Muscle layer of colon (tissue), 2 donors: ENCODE data around the gene CLBA1.

Source experiments
- H3K27ac ChIP-seq: one replicate; pipeline ENCODE4 v1.7.0; 2013; ENCODE audit warnings: low read depth, mild to moderate bottlenecking, low read length, moderate library complexity
- H3K27me3 ChIP-seq, 2 donors: one replicate each; pipeline ENCODE4 v1.7.0; 2013; ENCODE audit warnings: low read length in 2 of 2, mild to moderate bottlenecking in 2 of 2; ENCODE audit not compliant: insufficient read depth in 2 of 2, control insufficient read depth in 1 of 2
- H3K36me3 ChIP-seq: one replicate; pipeline ENCODE4 v1.7.0; 2013; ENCODE audit warnings: mild to moderate bottlenecking, low read length; ENCODE audit not compliant: insufficient read depth
- H3K4me1 ChIP-seq: one replicate; pipeline ENCODE4 v1.7.0; 2013; ENCODE audit warnings: mild to moderate bottlenecking, low read length; ENCODE audit not compliant: insufficient read depth
- H3K4me3 ChIP-seq, 2 donors: one replicate each; pipeline ENCODE4 v1.7.0; 2013; ENCODE audit warnings: low read length in 2 of 2, low read depth in 1 of 2, mild to moderate bottlenecking in 1 of 2, moderate library complexity in 1 of 2
- H3K9ac ChIP-seq: one replicate; pipeline ENCODE4 v1.7.0; 2013; ENCODE audit warnings: low read length
- H3K9me3 ChIP-seq: one replicate; pipeline ENCODE4 v1.7.0; 2013; ENCODE audit warnings: mild to moderate bottlenecking, low read length
- donor health status: abdominal sarcoma.
- donor health status: Adenocarcinoma of cecum.

Gene CLBA1

DNA sequence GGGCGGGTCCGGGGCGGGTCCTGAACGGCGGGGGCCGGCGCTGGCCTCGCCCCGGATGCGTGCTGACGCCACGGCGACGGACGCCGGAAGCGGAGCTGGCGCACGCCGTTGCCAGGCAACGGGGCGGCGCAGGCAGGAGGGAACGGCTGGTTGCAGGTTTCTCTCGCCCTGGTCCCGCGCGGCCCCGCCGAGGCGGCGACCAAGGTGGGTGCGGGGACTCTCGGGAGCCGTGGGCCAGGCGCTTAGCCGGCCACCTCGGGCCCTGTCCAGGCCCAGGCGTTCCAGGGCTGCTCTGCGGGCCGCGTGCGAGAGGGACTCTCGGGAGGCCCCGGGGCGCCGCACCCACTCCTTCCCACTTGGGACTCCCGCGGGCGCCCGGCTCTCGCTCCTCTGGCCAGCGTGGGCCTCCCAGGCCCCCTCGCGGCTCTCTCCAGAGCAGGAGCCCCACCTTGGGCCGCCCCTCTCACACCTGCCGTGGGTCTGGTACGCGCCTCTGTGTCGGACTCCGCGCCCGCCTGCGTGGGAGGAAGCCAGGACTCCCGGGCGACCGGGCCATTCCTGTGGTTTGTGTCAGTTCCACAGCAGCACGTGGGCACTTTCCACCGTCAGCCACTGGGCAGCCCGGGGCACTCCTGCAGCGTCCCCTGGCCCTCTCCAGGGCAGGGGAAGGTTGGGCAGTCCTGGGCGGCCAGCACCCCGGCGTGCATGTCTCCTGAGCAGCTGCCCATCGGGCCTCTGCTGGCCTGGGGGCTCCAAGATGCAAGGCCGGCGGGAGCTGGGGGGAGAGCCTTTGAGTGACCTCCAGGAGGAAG, at the start of gene CLBA1:
TSS of gene CLBA1 (plus strand) at position 114 of the 812 bp plus-strand sequence. CDS start at position 758, 644 bp downstream.
- H3K27ac ChIP-seq, result peak within 1 kb of the TSS; percentile 32
- H3K9ac ChIP-seq, result no peak within 1 kb of the TSS
- no peaks in the 10 kb centered on the region for H3K27me3 ChIP-seq
- H3K9me3 ChIP-seq, result no peaks in the 10 kb centered on the region
- no peaks in the 10 kb centered on the region for H3K36me3 ChIP-seq
- H3K4me1 ChIP-seq, result peaks cover 12% of the 10 kb centered on the region
- peak within 1 kb of the TSS; percentile 55 to 87 for H3K4me3 ChIP-seq

DNA sequence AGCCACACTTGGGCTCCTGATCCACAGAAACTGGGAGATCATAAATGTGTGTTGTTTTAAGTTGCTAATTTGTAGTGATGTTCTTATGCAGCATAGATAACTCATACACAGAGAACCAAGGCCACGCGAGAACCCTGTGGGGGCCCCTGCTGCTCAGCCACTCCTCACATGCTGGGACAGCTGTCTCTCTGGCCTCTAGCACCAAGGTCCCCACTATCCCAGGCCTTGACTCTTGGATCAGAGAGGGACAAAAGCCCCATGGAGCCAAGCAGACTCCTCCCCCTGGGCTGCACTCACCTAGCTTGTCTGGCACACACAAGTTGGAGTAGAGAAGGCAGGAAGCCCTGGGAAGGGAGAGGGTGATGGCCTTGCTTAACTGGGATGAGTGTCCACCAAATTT, 49.6 kb upstream of the CLBA1 start:
- Histone ChIP-seq H3K36me3 (peaks cover 41% of the 10 kb centered on the region), H3K9me3 (no peaks in the 10 kb centered on the region), H3K27ac (no peak overlapping the region), H3K9ac (no peak overlapping the region), H3K27me3 (no peaks in the 10 kb centered on the region), H3K4me3 (no peak overlapping the region), H3K4me1 (peaks cover 6% of the 10 kb centered on the region)

DNA sequence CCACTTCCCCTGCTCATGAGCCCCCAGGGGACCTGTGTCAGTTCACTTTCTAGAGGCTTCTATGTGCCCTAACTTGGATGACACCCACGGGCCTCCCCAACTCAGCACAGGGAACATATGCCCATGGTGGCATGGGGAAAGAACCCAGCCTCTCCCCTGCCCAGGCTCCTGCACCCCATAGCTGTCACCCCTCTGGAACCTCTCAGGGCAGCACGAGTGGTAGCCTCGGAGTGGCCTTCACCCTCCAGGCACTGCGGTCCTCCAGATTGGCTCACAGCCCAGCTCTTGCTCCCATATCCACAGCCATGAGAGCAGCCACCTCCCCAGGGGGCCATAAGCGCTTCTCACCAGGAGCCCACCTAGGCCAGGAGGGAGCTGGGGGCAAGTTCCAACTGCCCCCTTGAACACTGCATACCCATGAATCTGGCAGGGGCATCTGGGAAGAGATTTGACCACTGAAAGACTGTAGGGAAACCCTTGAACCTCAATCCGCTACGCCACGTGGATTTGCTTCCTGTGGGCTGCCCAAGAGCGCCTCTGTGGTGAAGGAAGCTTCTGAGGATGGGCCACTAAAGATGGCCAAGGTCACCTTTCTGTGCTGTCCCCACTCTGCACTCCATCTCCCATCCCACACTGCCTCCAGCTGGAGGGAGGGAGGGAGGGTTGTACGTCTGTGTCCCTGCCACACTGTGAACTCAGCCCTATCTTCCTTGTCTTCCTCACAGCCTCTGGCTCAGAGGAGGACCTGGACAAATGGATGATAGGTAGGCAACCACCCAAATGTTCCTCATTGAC, 49.0 kb upstream of the CLBA1 start:
- Histone ChIP-seq H3K27me3 (no peaks in the 10 kb centered on the region), H3K27ac (no peak overlapping the region), H3K36me3 (peaks cover 47% of the 10 kb centered on the region), H3K9ac (no peak overlapping the region), H3K4me1 (peaks cover 6% of the 10 kb centered on the region), H3K4me3 (no peak overlapping the region), H3K9me3 (no peaks in the 10 kb centered on the region)

DNA sequence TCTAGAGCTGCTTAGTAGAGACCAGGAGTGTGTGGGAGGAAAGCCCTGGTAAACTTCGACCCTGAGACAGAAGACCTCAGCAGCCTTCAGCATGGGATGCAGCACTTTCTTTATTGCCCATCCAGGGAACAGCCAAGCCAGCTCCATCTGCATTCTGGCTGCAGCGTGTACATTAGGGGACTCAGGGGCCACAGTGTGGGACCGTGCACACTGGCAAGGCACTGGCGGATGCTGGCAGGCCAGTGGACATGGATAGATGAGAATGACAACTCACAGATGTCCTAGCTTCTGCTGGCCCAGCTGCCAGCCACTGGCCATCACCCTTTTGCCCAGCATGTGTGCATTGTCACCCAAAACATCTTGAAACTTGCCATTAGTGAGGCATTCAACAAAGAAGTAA, 48.4 kb upstream of the CLBA1 start:
- no peak overlapping the region for H3K27ac ChIP-seq
- no peaks in the 10 kb centered on the region for H3K27me3 ChIP-seq
- H3K36me3 ChIP-seq, result peaks cover 52% of the 10 kb centered on the region
- no peak overlapping the region for H3K4me3 ChIP-seq
- no peak overlapping the region for H3K9ac ChIP-seq
- no peaks in the 10 kb centered on the region for H3K9me3 ChIP-seq
- H3K4me1 ChIP-seq, result peaks cover 6% of the 10 kb centered on the region

GRCh38 chr14:104937694-104938365, 47.8 kb upstream of the CLBA1 start:
- Histone ChIP-seq H3K9me3 (no peaks in the 10 kb centered on the region), H3K9ac (no peak overlapping the region), H3K4me1 (peaks cover 6% of the 10 kb centered on the region), H3K27ac (no peak overlapping the region), H3K36me3 (peaks cover 52% of the 10 kb centered on the region), H3K27me3 (no peaks in the 10 kb centered on the region), H3K4me3 (no peak overlapping the region)

GRCh38 chr14:104938436-104938835, 47.2 kb upstream of the CLBA1 start:
- H3K9ac ChIP-seq, result no peak overlapping the region
- no peak overlapping the region for H3K27ac ChIP-seq
- peaks cover 52% of the 10 kb centered on the region for H3K36me3 ChIP-seq
- H3K4me3 ChIP-seq, result no peak overlapping the region
- H3K9me3 ChIP-seq, result no peaks in the 10 kb centered on the region
- H3K4me1 ChIP-seq, result peaks cover 6% of the 10 kb centered on the region
- no peaks in the 10 kb centered on the region for H3K27me3 ChIP-seq

DNA sequence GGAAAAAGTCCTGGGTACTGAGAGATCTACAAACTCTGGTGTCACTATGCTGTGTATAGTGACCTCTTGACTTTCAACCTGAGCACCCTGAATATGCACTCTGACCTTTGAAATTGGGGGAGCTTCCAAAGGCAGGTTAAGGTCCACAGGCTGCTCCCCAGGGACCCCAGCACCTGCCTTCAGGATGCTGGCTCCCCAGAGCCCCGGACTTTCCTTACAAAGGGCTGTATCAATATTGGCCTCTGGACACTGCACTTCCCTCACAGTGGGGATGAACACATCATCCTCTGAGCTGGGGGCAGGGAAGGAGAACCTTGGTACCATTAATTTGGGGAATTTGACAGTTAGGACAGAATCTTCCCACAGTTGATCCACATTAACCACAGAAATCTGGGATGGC, 46.6 kb upstream of the CLBA1 start:
- Histone ChIP-seq H3K27ac (no peak overlapping the region), H3K27me3 (no peaks in the 10 kb centered on the region), H3K4me1 (peaks cover 6% of the 10 kb centered on the region), H3K4me3 (no peak overlapping the region), H3K9me3 (no peaks in the 10 kb centered on the region), H3K9ac (no peak overlapping the region), H3K36me3 (peaks cover 52% of the 10 kb centered on the region)

GRCh38 chr14:104939666-104940410, 45.8 kb upstream of the CLBA1 start:
- no peaks in the 10 kb centered on the region for H3K4me1 ChIP-seq
- no peaks in the 10 kb centered on the region for H3K9me3 ChIP-seq
- no peak overlapping the region for H3K4me3 ChIP-seq
- no peak overlapping the region for H3K9ac ChIP-seq
- no peaks in the 10 kb centered on the region for H3K27me3 ChIP-seq
- peaks cover 52% of the 10 kb centered on the region for H3K36me3 ChIP-seq
- no peak overlapping the region for H3K27ac ChIP-seq

- H3K9ac ChIP-seq, result no peak overlapping the region
- H3K4me1 ChIP-seq, result no peaks in the 10 kb centered on the region
- no peaks in the 10 kb centered on the region for H3K27me3 ChIP-seq
- H3K4me3 ChIP-seq, result no peak overlapping the region
- H3K27ac ChIP-seq, result no peak overlapping the region
- peaks cover 52% of the 10 kb centered on the region for H3K36me3 ChIP-seq
- H3K9me3 ChIP-seq, result no peaks in the 10 kb centered on the region
Measured at GRCh38 chr14:104940526-104941150, 45.0 kb upstream of the CLBA1 start.

GRCh38 chr14:104941508-104942365, 43.9 kb upstream of the CLBA1 start:
- Histone ChIP-seq H3K4me1 (no peaks in the 10 kb centered on the region), H3K27me3 (no peaks in the 10 kb centered on the region), H3K9ac (no peak overlapping the region), H3K36me3 (peaks cover 52% of the 10 kb centered on the region), H3K27ac (no peak overlapping the region), H3K4me3 (no peak overlapping the region), H3K9me3 (no peaks in the 10 kb centered on the region)
